A549 (cell line): ENCODE data around the gene PPP2R5E. TPM values are rescaled to one million over a fixed set of nuclear protein-coding genes. Genes with fewer than 3 reads are reported as not detected.

Source experiments
- ATAC-seq, 2 experiments: fragments of 200-7000 bp in 1 of 2; fragments of >200 bp in 1 of 2; cut with Nextera tagmentation in 1 of 2; cut with Tn5 transposase in 1 of 2; 3 replicates each; pipeline versions ENCODE4 v1.8.0 to v1.9.1; 2018 to 2020; ENCODE audit warnings: mild to moderate bottlenecking in 1 of 2, moderate library complexity in 1 of 2
- CTCF ChIA-PET: fragments of 300-600 bp; sonication (Branson Sonifier 250); formaldehyde crosslinking; extraction: SDS; loops from one replicate; lab custom pipeline; 2021; ENCODE audit warnings: antibody characterized with exemption, inconsistent platforms; lab: Yijun Ruan, JAX
- POLR2A ChIA-PET: fragments of 350-600 bp; formaldehyde crosslinking; extraction: SDS; loops from one replicate; lab custom pipeline; 2021; ENCODE audit warnings: antibody characterized with exemption, inconsistent platforms; lab: Yijun Ruan, JAX
- DNase-seq, 2 experiments: peaks; one replicate each; pipeline versions ENCODE4 v3.0.0 to v3.0.0-alpha.2; 2011 to 2016; ENCODE audit warnings: low read depth in 1 of 2, low spot score in 1 of 2
- FAIRE-seq: peaks from 2 replicates; lab custom pipeline; 2011; peaks lifted over from hg19 to GRCh38; lab: Jason Lieb, UNC
- H3K27ac ChIP-seq, 2 experiments: fragments of >200 bp; sonication (Bioruptor Twin); formaldehyde crosslinking; 3 replicates each; pipeline ENCODE4 v1.5.1; 2016 to 2017
- H3K4me1 ChIP-seq: fragments of >200 bp; sonication (Bioruptor Twin); formaldehyde crosslinking; 3 replicates; pipeline ENCODE4 v1.6.1; 2016
- H3K4me2 ChIP-seq: fragments of >200 bp; sonication (Bioruptor Twin); formaldehyde crosslinking; 3 replicates; pipeline ENCODE4 v1.6.1; 2016
- H3K4me3 ChIP-seq: fragments of >200 bp; sonication (Bioruptor Twin); formaldehyde crosslinking; 3 replicates; pipeline ENCODE4 v1.5.1; 2016
- H3K9me3 ChIP-seq: fragments of >200 bp; sonication (Bioruptor Twin); formaldehyde crosslinking; 3 replicates; pipeline ENCODE4 v1.6.1; 2016
- BCL3 ChIP-seq: fragments of >200 bp; sonication (Bioruptor Twin); formaldehyde crosslinking; IDR thresholded peaks from 3 replicates; pipeline ENCODE4 v1.6.1; 2016
- CBX2 ChIP-seq: fragments of 200-600 bp; sonication (generic); IDR thresholded peaks from 2 replicates; pipeline ENCODE4 v1.6.1; 2016; ENCODE audit warnings: low read depth, mild to moderate bottlenecking, borderline replicate concordance
- CEBPB ChIP-seq, 2 experiments: fragments of >200 bp in 1 of 2; sonication (Bioruptor Twin) in 1 of 2; formaldehyde crosslinking in 1 of 2; IDR thresholded peaks; 2 replicates each; pipeline ENCODE4 v1.6.1; 2012 to 2016
- CHD2 ChIP-seq: fragments of 150-350 bp; IDR thresholded peaks from 2 replicates; pipeline ENCODE4 v1.6.1; 2014; ENCODE audit warnings: low read length; ENCODE audit not compliant: partially characterized antibody
- CHD4 ChIP-seq: fragments of 200-600 bp; sonication (generic); IDR thresholded peaks from 2 replicates; pipeline ENCODE4 v1.6.1; 2016; ENCODE audit warnings: antibody characterized with exemption, mild to moderate bottlenecking, borderline replicate concordance
- CTCF ChIP-seq: fragments of >200 bp; sonication (Bioruptor Twin); formaldehyde crosslinking; IDR thresholded peaks from 3 replicates; pipeline ENCODE4 v1.5.1; 2016
- ELK1 ChIP-seq: fragments of 150-350 bp; IDR thresholded peaks from 2 replicates; pipeline ENCODE4 v1.6.1; 2014; ENCODE audit warnings: low read depth, mild to moderate bottlenecking, low read length
- EP300 ChIP-seq, 2 experiments: fragments of >200 bp; sonication (Bioruptor Twin); formaldehyde crosslinking; IDR thresholded peaks; 2 replicates in 1 of 2; 3 replicates in 1 of 2; pipeline ENCODE4 v1.6.1; 2016 to 2017
- FOSB ChIP-seq: fragments of 250-450 bp; sonication (Bioruptor Pico); IDR thresholded peaks from 2 replicates; pipeline ENCODE4 v1.5.0; 2020; ENCODE audit warnings: mild to moderate bottlenecking, moderate library complexity
- FOSL2 ChIP-seq, 2 experiments: fragments of 450-650 bp in 1 of 2; fragments of >200 bp in 1 of 2; sonication (Bioruptor Twin) in 1 of 2; formaldehyde crosslinking; IDR thresholded peaks; 2 replicates each; pipeline versions ENCODE4 v1.5.0 to v1.6.1; 2016 to 2020; ENCODE audit warnings: mild to moderate bottlenecking in 1 of 2, moderate library complexity in 1 of 2
- HEYL ChIP-seq: fragments of 250-450 bp; sonication (Bioruptor Pico); IDR thresholded peaks from 2 replicates; pipeline ENCODE4 v1.8.0; 2021; ENCODE audit warnings: mild to moderate bottlenecking, moderate library complexity
- HMGXB4 ChIP-seq: fragments of 250-450 bp; sonication (Bioruptor Pico); IDR thresholded peaks from 2 replicates; pipeline ENCODE4 v1.5.0; 2021; ENCODE audit warnings: mild to moderate bottlenecking, moderate library complexity, borderline replicate concordance
- HOXA7 ChIP-seq: fragments of 250-450 bp; sonication (Bioruptor Pico); IDR thresholded peaks from 2 replicates; pipeline ENCODE4 v1.5.0; 2020; ENCODE audit warnings: mild to moderate bottlenecking, moderate library complexity
- HOXB13 ChIP-seq: fragments of 250-450 bp; sonication (Bioruptor Pico); IDR thresholded peaks from 2 replicates; pipeline ENCODE4 v1.5.0; 2020; ENCODE audit warnings: low read depth, mild to moderate bottlenecking, moderate library complexity
- JUNB ChIP-seq: fragments of >200 bp; sonication (Bioruptor Twin); formaldehyde crosslinking; IDR thresholded peaks from 2 replicates; pipeline ENCODE4 v1.6.1; 2016
- KDM1A ChIP-seq: fragments of 200-600 bp; sonication (generic); IDR thresholded peaks from 2 replicates; pipeline ENCODE4 v1.6.1; 2016; ENCODE audit warnings: low read depth, mild to moderate bottlenecking
- MAZ ChIP-seq: fragments of 150-350 bp; IDR thresholded peaks from 2 replicates; pipeline ENCODE4 v1.6.1; 2014; ENCODE audit warnings: antibody characterized with exemption, low read depth, low read length, borderline replicate concordance
- PBX3 ChIP-seq: IDR thresholded peaks from 2 replicates; pipeline ENCODE4 v1.6.1; 2012
- RARB ChIP-seq: fragments of 250-450 bp; sonication (Bioruptor Pico); IDR thresholded peaks from 2 replicates; pipeline ENCODE4 v1.8.0; 2021; ENCODE audit warnings: mild to moderate bottlenecking, moderate library complexity
- RFX5 ChIP-seq: fragments of 450-650 bp; IDR thresholded peaks from 2 replicates; pipeline ENCODE4 v1.7.1; 2014; ENCODE audit warnings: antibody characterized with exemption, mild to moderate bottlenecking, moderate library complexity
- SMC3 ChIP-seq: fragments of >200 bp; sonication (Bioruptor Twin); formaldehyde crosslinking; IDR thresholded peaks from 3 replicates; pipeline ENCODE4 v1.6.1; 2018; ENCODE audit warnings: inconsistent platforms
- TP53 ChIP-seq: fragments of 250-450 bp; sonication (Bioruptor Pico); IDR thresholded peaks from 2 replicates; pipeline ENCODE4 v1.5.0; 2021; ENCODE audit warnings: mild to moderate bottlenecking, moderate library complexity
- USF2 ChIP-seq: fragments of 450-650 bp; IDR thresholded peaks from 2 replicates; pipeline ENCODE4 v1.6.1; 2014; ENCODE audit warnings: antibody characterized with exemption
- ZC3H11A ChIP-seq: fragments of 450-650 bp; IDR thresholded peaks from 2 replicates; pipeline ENCODE4 v1.6.1; 2014; ENCODE audit warnings: antibody characterized with exemption, mild to moderate bottlenecking
- ZNF302 ChIP-seq: fragments of 250-450 bp; sonication (Bioruptor Pico); IDR thresholded peaks from 2 replicates; pipeline ENCODE4 v1.9.0; 2021; ENCODE audit warnings: inconsistent platforms, mild to moderate bottlenecking, moderate library complexity
- ZSCAN20 ChIP-seq: fragments of 250-450 bp; sonication (Bioruptor Pico); IDR thresholded peaks from 2 replicates; pipeline ENCODE4 v1.8.0; 2022; ENCODE audit warnings: mild to moderate bottlenecking, moderate library complexity
- WGBS: methylation state at CpG from one replicate; pipeline ENCODE4 v1.1.6; 2017; ENCODE audit errors: missing lambda C conversion rate; 5-methylcytosine and 5-hydroxymethylcytosine counted together
- polyA plus RNA-seq, 4 experiments: library from polyadenylated mRNA; depleted of rRNA in 3 of 4; stranded (reverse); fragments of >200 nt; fragmentation: RNase III in 1 of 4; extraction: RNeasy Plus Mini Kit Qiagen cat#74134 plus additional on column Dnase treatment in 1 of 4; gene quantifications; 2 replicates in 3 of 4; 3 replicates in 1 of 4; pipeline ENCODE4 v1.2.3, GENCODE V29; 2011 to 2017

PPP2R5E gene
- polyA plus RNA-seq, 2 of the 4 experiments (the other 2 are of a cell fraction), result 21.4 to 23.2 TPM

- POLR2A ChIA-PET, result no interaction called here
- CTCF ChIA-PET, result no interaction called here
- TF ChIP-seq HEYL (CRISPR knock-in tag), result no peak
- no peak for TF ChIP-seq USF2
- TF ChIP-seq CTCF, result no peak
- TF ChIP-seq CBX2, result no peak
- TF ChIP-seq ZC3H11A, result no peak
- TF ChIP-seq CHD4, result no peak
- no peak for TF ChIP-seq ZSCAN20
- no peak for TF ChIP-seq HOXA7 (CRISPR knock-in tag)
- DNase-seq (no peak), ATAC-seq (no peak), FAIRE-seq (no peak)
- Histone ChIP-seq H3K27ac (no peak overlapping the region), H3K4me1 (no peaks in the 10 kb centered on the region), H3K9me3 (0 out of 3 replicates have a peak, but pooled peaks cover 6% of the 10 kb centered on the region), H3K4me3 (no peak overlapping the region), H3K4me2 (no peak overlapping the region)
These were observed 175.3 kb downstream of the PPP2R5E start for GRCh38 chr14:63367742-63368364.

- ChIA-PET POLR2A (no interaction called here), CTCF (no interaction called here)
- Histone ChIP-seq H3K4me1 (no peaks in the 10 kb centered on the region), H3K9me3 (0 out of 3 replicates have a peak, but pooled peaks cover 6% of the 10 kb centered on the region), H3K27ac (no peak overlapping the region), H3K4me3 (no peak overlapping the region), H3K4me2 (no peak overlapping the region)
- DNase-seq, result no peak
- no peak for FAIRE-seq
- ATAC-seq, result no peak
- TF ChIP-seq ZNF302, result no peak
- TF ChIP-seq JUNB, result no peak
- no peak for TF ChIP-seq FOSB
- TF ChIP-seq MAZ, result no peak
- no peak for TF ChIP-seq KDM1A
- no peak for TF ChIP-seq TP53 (CRISPR knock-in tag)
- no peak for TF ChIP-seq CEBPB (IDR thresholded peaks at IDR 0.05)
- TF ChIP-seq HOXB13 (CRISPR knock-in tag), result no peak
- TF ChIP-seq ELK1, result no peak
- no peak for TF ChIP-seq PBX3
- WGBS, result 80% methylated on average over 8 of the region's 8 CpGs
These were observed 180.8 kb downstream of the PPP2R5E start for GRCh38 chr14:63362389-63362819.

- Histone ChIP-seq H3K9me3 (0 out of 3 replicates have a peak, but pooled peaks cover 6% of the 10 kb centered on the region), H3K4me1 (no peaks in the 10 kb centered on the region), H3K27ac (no peak overlapping the region), H3K4me3 (no peak overlapping the region), H3K4me2 (no peak overlapping the region)
- FAIRE-seq (no peak), ATAC-seq (peak; percentile 68 to 74), DNase-seq (no peak)
- CTCF ChIA-PET, result no interaction called here
- POLR2A ChIA-PET, result no interaction called here
- WGBS, result 44% methylated on average over 4 of the region's 4 CpGs
- TF ChIP-seq EP300 (IDR thresholded peaks at IDR 0.05) (no peak), JUNB (no peak), FOSB (no peak), RFX5 (no peak), HOXB13 (CRISPR knock-in tag) (no peak), FOSL2 (IDR thresholded peaks at IDR 0.05) (no peak), FOSL2 (CRISPR knock-in tag; IDR thresholded peaks at IDR 0.05) (no peak), HOXA7 (CRISPR knock-in tag) (no peak), SMC3 (no peak), CBX2 (no peak), CHD2 (no peak), HMGXB4 (CRISPR knock-in tag) (no peak), RARB (CRISPR knock-in tag) (no peak), CEBPB (IDR thresholded peaks at IDR 0.05) (no peak), BCL3 (no peak)
These were observed 181.4 kb downstream of the PPP2R5E start for GRCh38 chr14:63361790-63362189.
